Fibroblast of skin of scalp (primary cell): ENCODE results near the gene PARP12. TPM values are rescaled to one million over a fixed set of nuclear protein-coding genes. Genes with fewer than 3 reads are reported as not detected.
A peak's percentile ranks its signal among the peaks of the same experiment; 100 is the strongest.
"Not testable (repeated sequence)": the region's sequence is repeated elsewhere in the genome, so short reads cannot be mapped to it uniquely, and the experiment has no call there.

Experiments used
- DNase-seq: peaks from one replicate; pipeline ENCODE4 v3.0.0-alpha.2; 2013
- polyA plus RNA-seq, 2 experiments: library from polyadenylated mRNA; unstranded; fragments of 120-200 nt; gene quantifications; one replicate each; pipeline ENCODE4 v1.2.1, GENCODE V29; 2013; ENCODE audit not compliant: insufficient read length in 2 of 2

Gene PARP12
- 10.8 TPM for polyA plus RNA-seq (2013, experiment 1 of 2; ENCODE audit: insufficient read length)
- 9.8 TPM for polyA plus RNA-seq (2013, experiment 2 of 2; ENCODE audit: insufficient read length)

- DNase-seq = peak; percentile 86
These were observed at the start of gene PARP12 for GRCh38 chr7:140062528-140063299. PARP12 (minus strand) TSS chr7:140062951; CDS start chr7:140062847, 104 bp downstream.

- DNase-seq = not testable (repeated sequence)
These were observed 46.0 kb upstream of the PARP12 start for GRCh38 chr7:140108777-140109176.

GRCh38 chr7:140096459-140096858, 33.7 kb upstream of the PARP12 start:
- DNase-seq = no peak

- DNase-seq = no peak
These were observed 30.6 kb upstream of the PARP12 start for GRCh38 chr7:140093375-140093774.

GRCh38 chr7:140085447-140085846, 22.7 kb upstream of the PARP12 start:
- DNase-seq = no peak

- no peak for DNase-seq
These were observed 22.2 kb upstream of the PARP12 start for GRCh38 chr7:140084972-140085371.

- no peak for DNase-seq
These were observed 21.4 kb upstream of the PARP12 start for GRCh38 chr7:140084142-140084655.

- DNase-seq = no peak
These were observed 20.0 kb upstream of the PARP12 start for GRCh38 chr7:140082770-140083169.

- no peak for DNase-seq
These were observed 19.1 kb upstream of the PARP12 start for GRCh38 chr7:140081774-140082425.

- DNase-seq = no peak
These were observed 18.2 kb upstream of the PARP12 start for GRCh38 chr7:140080919-140081318.

GRCh38 chr7:140079121-140079536, 16.4 kb upstream of the PARP12 start:
- DNase-seq = no peak

- DNase-seq = no peak
These were observed 15.6 kb upstream of the PARP12 start for GRCh38 chr7:140078392-140078791.

GRCh38 chr7:140074780-140075179, 12.0 kb upstream of the PARP12 start:
- DNase-seq = peak; percentile 58

- no peak for DNase-seq
These were observed 7.8 kb upstream of the PARP12 start for GRCh38 chr7:140070546-140070945.

- DNase-seq = no peak
These were observed 6.7 kb upstream of the PARP12 start for GRCh38 chr7:140069298-140069949.

- DNase-seq = no peak
These were observed 5.3 kb upstream of the PARP12 start for GRCh38 chr7:140068033-140068432.

- DNase-seq = no peak
These were observed 4.3 kb upstream of the PARP12 start for GRCh38 chr7:140067052-140067451.

GRCh38 chr7:140062118-140062527, 628 bp downstream of the PARP12 start:
- DNase-seq = no peak

- DNase-seq = no peak
These were observed 1.2 kb downstream of the PARP12 start for GRCh38 chr7:140061607-140061930.

GRCh38 chr7:140060788-140061606, 1.8 kb downstream of the PARP12 start:
- peak; percentile 22 for DNase-seq

- DNase-seq = no peak
These were observed 2.5 kb downstream of the PARP12 start for GRCh38 chr7:140060243-140060630.
